ENCODE measurements around the gene C15orf61. TPM values are rescaled to one million over a fixed set of nuclear protein-coding genes. Genes with fewer than 3 reads are reported as not detected.

The C15orf61 gene
- total RNA-seq, 1 experiment from 2014 or later, result 5.6 TPM

DNA sequence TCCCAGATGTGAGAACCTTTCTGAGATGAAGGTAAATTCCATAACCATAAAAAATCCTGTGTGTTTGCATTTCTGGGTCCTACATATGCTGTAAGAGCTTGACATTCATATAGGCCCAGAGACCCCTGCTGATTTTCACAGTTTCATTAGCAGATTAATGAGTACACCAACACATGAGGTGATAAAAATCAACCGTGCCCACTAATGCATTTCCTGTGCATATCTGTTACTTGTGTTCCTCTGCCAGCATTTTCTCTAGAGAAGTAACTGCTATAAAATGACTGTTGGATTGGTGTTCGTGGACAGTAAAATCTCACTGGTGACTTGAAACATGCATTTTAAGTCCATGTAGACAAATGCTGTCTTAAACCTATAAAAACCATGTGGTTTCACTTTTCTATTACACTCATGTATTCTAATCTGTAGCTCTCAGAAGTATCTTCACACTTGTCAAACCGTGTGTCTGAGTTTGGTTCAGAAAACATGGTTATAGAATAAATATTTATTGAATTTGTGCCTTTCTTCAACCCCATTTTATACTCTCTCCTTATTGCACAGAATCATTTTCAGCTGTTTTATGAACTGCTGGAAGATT is 36.1 kb downstream of the C15orf61 start:
- H3K27me3 ChIP-seq (ENCODE audit: control insufficient read depth, insufficient read depth, low read length), result no peaks in the 10 kb centered on the region
- no peak overlapping the region for H3K4me3 ChIP-seq (ENCODE audit: low read depth in 2 of 2, low read length in 2 of 2)
- ATAC-seq, result no peak
- TF ChIP-seq TCF7L2 (IDR thresholded peaks at IDR 0.05; ENCODE audit: low read depth, low read length) (no peak), CTCF (IDR thresholded peaks at IDR 0.05) (no peak), POLR2AphosphoS5 (IDR thresholded peaks at IDR 0.05; ENCODE audit: low read depth, low read length) (no peak), SIN3A (IDR thresholded peaks at IDR 0.05; ENCODE audit: borderline replicate concordance, insufficient read depth, low read depth, low read length) (no peak)
- TF ChIP-seq, protein P1, sequence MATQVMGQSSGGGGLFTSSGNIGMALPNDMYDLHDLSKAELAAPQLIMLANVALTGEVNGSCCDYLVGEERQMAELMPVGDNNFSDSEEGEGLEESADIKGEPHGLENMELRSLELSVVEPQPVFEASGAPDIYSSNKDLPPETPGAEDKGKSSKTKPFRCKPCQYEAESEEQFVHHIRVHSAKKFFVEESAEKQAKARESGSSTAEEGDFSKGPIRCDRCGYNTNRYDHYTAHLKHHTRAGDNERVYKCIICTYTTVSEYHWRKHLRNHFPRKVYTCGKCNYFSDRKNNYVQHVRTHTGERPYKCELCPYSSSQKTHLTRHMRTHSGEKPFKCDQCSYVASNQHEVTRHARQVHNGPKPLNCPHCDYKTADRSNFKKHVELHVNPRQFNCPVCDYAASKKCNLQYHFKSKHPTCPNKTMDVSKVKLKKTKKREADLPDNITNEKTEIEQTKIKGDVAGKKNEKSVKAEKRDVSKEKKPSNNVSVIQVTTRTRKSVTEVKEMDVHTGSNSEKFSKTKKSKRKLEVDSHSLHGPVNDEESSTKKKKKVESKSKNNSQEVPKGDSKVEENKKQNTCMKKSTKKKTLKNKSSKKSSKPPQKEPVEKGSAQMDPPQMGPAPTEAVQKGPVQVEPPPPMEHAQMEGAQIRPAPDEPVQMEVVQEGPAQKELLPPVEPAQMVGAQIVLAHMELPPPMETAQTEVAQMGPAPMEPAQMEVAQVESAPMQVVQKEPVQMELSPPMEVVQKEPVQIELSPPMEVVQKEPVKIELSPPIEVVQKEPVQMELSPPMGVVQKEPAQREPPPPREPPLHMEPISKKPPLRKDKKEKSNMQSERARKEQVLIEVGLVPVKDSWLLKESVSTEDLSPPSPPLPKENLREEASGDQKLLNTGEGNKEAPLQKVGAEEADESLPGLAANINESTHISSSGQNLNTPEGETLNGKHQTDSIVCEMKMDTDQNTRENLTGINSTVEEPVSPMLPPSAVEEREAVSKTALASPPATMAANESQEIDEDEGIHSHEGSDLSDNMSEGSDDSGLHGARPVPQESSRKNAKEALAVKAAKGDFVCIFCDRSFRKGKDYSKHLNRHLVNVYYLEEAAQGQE (IDR thresholded peaks at IDR 0.05; ENCODE audit: insufficient read depth in 1 of 2, low read depth in 2 of 2, low read length in 1 of 2), result no peak
- H3K36me3 ChIP-seq (ENCODE audit: control insufficient read depth, insufficient read depth, low read length), result no peaks in the 10 kb centered on the region
- no peak overlapping the region for H3K27ac ChIP-seq (ENCODE audit: low read length)
- in situ Hi-C loops (cut with HindIII; ENCODE audit: low pct_unique_long_range_greater_than_20kb, low sequenced_read_pairs) (no loop called here), intact Hi-C loops (cut with micrococcal nuclease; ENCODE audit: unreplicated experiment) (no loop called here)
- ChIA-PET POLR2A (interaction anchor here (0.5 to 0.6 kb wide), 2 partner anchors 26 to 152 kb away, joined by 3 to 5 read pairs; no protein-coding TSS in a partner anchor), CTCF (no interaction called here)
- no peaks in the 10 kb centered on the region for H3K4me1 ChIP-seq (ENCODE audit: control insufficient read depth, insufficient read depth, low read length)
- H3K9me3 ChIP-seq (ENCODE audit: control insufficient read depth, insufficient read depth, low read depth, low read length), result no peaks in the 10 kb centered on the region
- BruUV-seq (replicated peaks), result no TSS peak
- no peak for DNase-seq (ENCODE audit: low read depth, low spot score)

DNA sequence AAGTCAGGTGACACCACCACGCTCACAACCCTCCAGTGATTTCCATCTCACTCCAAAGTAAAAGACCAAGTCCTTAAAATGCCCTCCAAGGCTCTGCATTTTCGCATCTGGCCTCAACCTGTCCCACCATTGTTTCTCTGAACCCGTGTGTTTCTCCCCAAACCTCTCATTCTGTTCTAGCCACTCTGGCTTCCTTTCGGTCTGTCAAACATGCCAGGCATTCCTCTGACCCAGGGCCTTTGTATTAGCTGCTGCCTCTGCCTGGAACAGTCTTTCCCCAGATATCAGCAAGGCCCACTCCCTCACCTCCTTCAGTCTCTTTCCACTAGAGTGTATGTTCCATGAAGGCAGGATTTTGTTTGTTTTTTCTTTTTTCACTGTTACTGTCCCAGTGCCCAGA is 37.6 kb downstream of the C15orf61 start:
- ATAC-seq, result no peak
- Histone ChIP-seq H3K36me3 (ENCODE audit: control insufficient read depth, insufficient read depth, low read length) (no peaks in the 10 kb centered on the region), H3K27me3 (ENCODE audit: control insufficient read depth, insufficient read depth, low read length) (no peaks in the 10 kb centered on the region)

More for the DNA sequence above, 37.6 kb downstream of the C15orf61 start:
- in situ Hi-C loops (cut with HindIII; ENCODE audit: low pct_unique_long_range_greater_than_20kb, low sequenced_read_pairs), result no loop called here
- no peaks in the 10 kb centered on the region for H3K9me3 ChIP-seq (ENCODE audit: control insufficient read depth, insufficient read depth, low read depth, low read length)
- intact Hi-C loops (cut with micrococcal nuclease; ENCODE audit: unreplicated experiment), result no loop called here
- no peak overlapping the region for H3K4me3 ChIP-seq (ENCODE audit: low read depth in 2 of 2, low read length in 2 of 2)
- H3K27ac ChIP-seq (ENCODE audit: low read length), result no peak overlapping the region
- no peak for TF ChIP-seq SIN3A (IDR thresholded peaks at IDR 0.05; ENCODE audit: borderline replicate concordance, insufficient read depth, low read depth, low read length)
- TF ChIP-seq, protein P1 (IDR thresholded peaks at IDR 0.05; ENCODE audit: insufficient read depth in 1 of 2, low read depth in 2 of 2, low read length in 1 of 2), result no peak
- no peak for TF ChIP-seq POLR2AphosphoS5 (IDR thresholded peaks at IDR 0.05; ENCODE audit: low read depth, low read length)
- no peak for TF ChIP-seq TCF7L2 (IDR thresholded peaks at IDR 0.05; ENCODE audit: low read depth, low read length)
- TF ChIP-seq CTCF (IDR thresholded peaks at IDR 0.05), result no peak
- H3K4me1 ChIP-seq (ENCODE audit: control insufficient read depth, insufficient read depth, low read length), result no peaks in the 10 kb centered on the region
- no TSS peak for BruUV-seq (replicated peaks)
- ChIA-PET CTCF (no interaction called here), POLR2A (interaction anchor here (0.6 kb wide), 1 partner anchor 719 kb away, joined by 3 read pairs; the partner anchor contains the start of gene FEM1B)
- no peak for DNase-seq (ENCODE audit: low read depth, low spot score)

All from Panc1 (cell line).